ENCODE data around the gene KAZN.

Gene KAZN

GRCh38 chr1:15139654-15140350, 541.3 kb downstream of the KAZN start:
- no peak for DNase-seq (ENCODE audit: extremely low read depth, low read depth)
- no peak for TF ChIP-seq CTCF (IDR thresholded peaks at IDR 0.05; ENCODE audit: low read depth, low read length)

- no peak for TF ChIP-seq CTCF (IDR thresholded peaks at IDR 0.05; ENCODE audit: low read depth, low read length)
- no peak for DNase-seq (ENCODE audit: extremely low read depth, low read depth)
These were observed 543.6 kb downstream of the KAZN start for GRCh38 chr1:15141935-15142539.

- DNase-seq (ENCODE audit: extremely low read depth, low read depth) = no peak
- TF ChIP-seq CTCF (IDR thresholded peaks at IDR 0.05; ENCODE audit: low read depth, low read length) = no peak
These were observed 546.8 kb downstream of the KAZN start for GRCh38 chr1:15145327-15145726.

- no peak for DNase-seq (ENCODE audit: extremely low read depth, low read depth)
- TF ChIP-seq CTCF (IDR thresholded peaks at IDR 0.05; ENCODE audit: low read depth, low read length) = no peak
These were observed 547.7 kb downstream of the KAZN start for GRCh38 chr1:15146142-15146680.

GRCh38 chr1:15146971-15147376, 548.5 kb downstream of the KAZN start:
- TF ChIP-seq CTCF (IDR thresholded peaks at IDR 0.05; ENCODE audit: low read depth, low read length) = no peak
- DNase-seq (ENCODE audit: extremely low read depth, low read depth) = no peak

GRCh38 chr1:15148004-15148403, 549.5 kb downstream of the KAZN start:
- DNase-seq (ENCODE audit: extremely low read depth, low read depth) = no peak
- no peak for TF ChIP-seq CTCF (IDR thresholded peaks at IDR 0.05; ENCODE audit: low read depth, low read length)

- no peak for TF ChIP-seq CTCF (IDR thresholded peaks at IDR 0.05; ENCODE audit: low read depth, low read length)
- DNase-seq (ENCODE audit: extremely low read depth, low read depth) = no peak
These were observed 550.0 kb downstream of the KAZN start for GRCh38 chr1:15148475-15148874.
